ENCODE results near the gene PTPRD. TPM values are rescaled to one million over a fixed set of nuclear protein-coding genes. Genes with fewer than 3 reads are reported as not detected.

The PTPRD gene
- total RNA-seq, 1 experiment from 2014 or later, result 32.5 TPM

- no peaks in the 10 kb centered on the region for H3K27me3 Mint-ChIP-seq (ENCODE audit: low read depth)
Measured at GRCh38 chr9:9945966-9946365, 666.8 kb downstream of the PTPRD start.

More at GRCh38 chr9:9945966-9946365, 666.8 kb downstream of the PTPRD start:
- no peak overlapping the region for H2BK5ac ChIP-seq (ENCODE audit: insufficient read length, low read length)
- H3K4me2 ChIP-seq (ENCODE audit: insufficient read depth, insufficient read length, low read length), result no peak overlapping the region
- TF ChIP-seq, protein P1, sequence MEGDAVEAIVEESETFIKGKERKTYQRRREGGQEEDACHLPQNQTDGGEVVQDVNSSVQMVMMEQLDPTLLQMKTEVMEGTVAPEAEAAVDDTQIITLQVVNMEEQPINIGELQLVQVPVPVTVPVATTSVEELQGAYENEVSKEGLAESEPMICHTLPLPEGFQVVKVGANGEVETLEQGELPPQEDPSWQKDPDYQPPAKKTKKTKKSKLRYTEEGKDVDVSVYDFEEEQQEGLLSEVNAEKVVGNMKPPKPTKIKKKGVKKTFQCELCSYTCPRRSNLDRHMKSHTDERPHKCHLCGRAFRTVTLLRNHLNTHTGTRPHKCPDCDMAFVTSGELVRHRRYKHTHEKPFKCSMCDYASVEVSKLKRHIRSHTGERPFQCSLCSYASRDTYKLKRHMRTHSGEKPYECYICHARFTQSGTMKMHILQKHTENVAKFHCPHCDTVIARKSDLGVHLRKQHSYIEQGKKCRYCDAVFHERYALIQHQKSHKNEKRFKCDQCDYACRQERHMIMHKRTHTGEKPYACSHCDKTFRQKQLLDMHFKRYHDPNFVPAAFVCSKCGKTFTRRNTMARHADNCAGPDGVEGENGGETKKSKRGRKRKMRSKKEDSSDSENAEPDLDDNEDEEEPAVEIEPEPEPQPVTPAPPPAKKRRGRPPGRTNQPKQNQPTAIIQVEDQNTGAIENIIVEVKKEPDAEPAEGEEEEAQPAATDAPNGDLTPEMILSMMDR (conservative IDR thresholded peaks at IDR 0.05), result no peak
- H3K23ac ChIP-seq (ENCODE audit: insufficient read length, low read depth, low read length), result no peak overlapping the region
- no peak overlapping the region for H2AK5ac ChIP-seq (ENCODE audit: insufficient read length, low read length)
- H3K23me2 ChIP-seq (ENCODE audit: insufficient read length, low read depth, low read length, poor library complexity, severe bottlenecking), result no peaks in the 10 kb centered on the region
- H4K20me1 ChIP-seq (ENCODE audit: control insufficient read depth, insufficient read depth, insufficient read length), result no peaks in the 10 kb centered on the region
- H3K14ac ChIP-seq (ENCODE audit: insufficient read depth, low read length), result no peak overlapping the region
- H3K4me1 ChIP-seq (ENCODE audit: insufficient read depth, low read length), result no peaks in the 10 kb centered on the region
- H3K79me1 ChIP-seq (ENCODE audit: insufficient read depth, low read depth, low read length, poor library complexity, severe bottlenecking), result no peaks in the 10 kb centered on the region
- H2BK20ac ChIP-seq (ENCODE audit: low read depth, low read length, poor library complexity, severe bottlenecking), result no peak overlapping the region
- H3K4me1 Mint-ChIP-seq, result peaks cover 3 to 4% of the 10 kb centered on the region in 2 experiments; a peak in 3 of 4 replicates
- H3K9ac ChIP-seq (ENCODE audit: extremely low read depth, insufficient read length, low read length), result no peak overlapping the region
- no peak overlapping the region for H3T11ph ChIP-seq (ENCODE audit: low read length)
- H4K8ac ChIP-seq (replicated peaks; ENCODE audit: insufficient read length, low read depth, low read length), result no peak overlapping the region
- H3K27ac Mint-ChIP-seq, result no peak overlapping the region
- no peak overlapping the region for H2BK15ac ChIP-seq (ENCODE audit: low read depth, low read length)
- no peak overlapping the region for H3K4ac ChIP-seq (ENCODE audit: low read depth, low read length)
- no peak overlapping the region for H3K56ac ChIP-seq (ENCODE audit: insufficient read length, low read depth, low read length)
- H3K27me3 ChIP-seq (ENCODE audit: insufficient read depth, low read length), result no peaks in the 10 kb centered on the region
- H3K27ac ChIP-seq (ENCODE audit: insufficient read length, low read depth, low read length), result no peak overlapping the region
- no peak overlapping the region for H4K5ac ChIP-seq (ENCODE audit: insufficient read length, low read depth, low read length)
- H2AFZ ChIP-seq (ENCODE audit: low read length), result no peak overlapping the region
- DNase-seq, result no peak
- no peak overlapping the region for H4K91ac ChIP-seq (ENCODE audit: insufficient read length, low read depth, low read length)
- H3K36me3 Mint-ChIP-seq (ENCODE audit: insufficient read depth in 1 of 3, low read depth in 3 of 3), result no peaks in the 10 kb centered on the region
- H2BK12ac ChIP-seq (ENCODE audit: insufficient read length, low read depth, low read length), result no peak overlapping the region
- H3K79me2 ChIP-seq (ENCODE audit: insufficient read depth, low read length), result no peaks in the 10 kb centered on the region
- no peak overlapping the region for H3K18ac ChIP-seq (ENCODE audit: insufficient read length, low read depth, low read length)
- H2BK120ac ChIP-seq (ENCODE audit: low read depth, low read length, poor library complexity, severe bottlenecking), result no peak overlapping the region
- no peaks in the 10 kb centered on the region for H3K9me3 ChIP-seq (ENCODE audit: control insufficient read depth, low read depth, low read length)
- H3K4me3 Mint-ChIP-seq, result no peak overlapping the region
- no peaks in the 10 kb centered on the region for H3K9me3 Mint-ChIP-seq

Measured in H9 (cell line).